GM21515 (cell line): ENCODE measurements around the gene RAD51B.
"Not testable (repeated sequence)": the region's sequence is repeated elsewhere in the genome, so short reads cannot be mapped to it uniquely, and the experiment has no call there.

ENCODE experiments used
- ATAC-seq: cut with Tn5 transposase; IDR thresholded peaks from one replicate; pipeline ENCODE4 v1.9.1; 2021; ENCODE audit not compliant: unreplicated experiment

The RAD51B gene

GRCh38 chr14:68653804-68654203 lies 834.2 kb downstream of the RAD51B start:
- no peak for ATAC-seq

GRCh38 chr14:68654471-68654941 lies 834.9 kb downstream of the RAD51B start:
- no peak for ATAC-seq

GRCh38 chr14:68655021-68655831 lies 835.6 kb downstream of the RAD51B start:
- ATAC-seq = no peak

- ATAC-seq = no peak
Measured at GRCh38 chr14:68655911-68656316, 836.3 kb downstream of the RAD51B start.

GRCh38 chr14:68656452-68656851 lies 836.9 kb downstream of the RAD51B start:
- no peak for ATAC-seq

- ATAC-seq = no peak
Measured at GRCh38 chr14:68657300-68658028, 837.9 kb downstream of the RAD51B start.

- no peak for ATAC-seq
Measured at GRCh38 chr14:68658029-68658509, 838.5 kb downstream of the RAD51B start.

GRCh38 chr14:68658943-68659931 lies 839.7 kb downstream of the RAD51B start:
- no peak for ATAC-seq

- no peak for ATAC-seq
Measured at GRCh38 chr14:68660495-68660894, 840.9 kb downstream of the RAD51B start.

- ATAC-seq = no peak
Measured at GRCh38 chr14:68661226-68662225, 841.9 kb downstream of the RAD51B start.

GRCh38 chr14:68662392-68662791 lies 842.8 kb downstream of the RAD51B start:
- no peak for ATAC-seq

GRCh38 chr14:68662826-68663225 lies 843.2 kb downstream of the RAD51B start:
- ATAC-seq = not testable (repeated sequence)

GRCh38 chr14:68663385-68664076 lies 844.0 kb downstream of the RAD51B start:
- ATAC-seq = peak; percentile 65

GRCh38 chr14:68664225-68664681 lies 844.7 kb downstream of the RAD51B start:
- no peak for ATAC-seq

GRCh38 chr14:68665131-68665530 lies 845.6 kb downstream of the RAD51B start:
- ATAC-seq = no peak

- no peak for ATAC-seq
Measured at GRCh38 chr14:68665792-68666204, 846.2 kb downstream of the RAD51B start.

- no peak for ATAC-seq
Measured at GRCh38 chr14:68666236-68666635, 846.7 kb downstream of the RAD51B start.

- no peak for ATAC-seq
Measured at GRCh38 chr14:68666899-68667298, 847.3 kb downstream of the RAD51B start.

- no peak for ATAC-seq
Measured at GRCh38 chr14:68667313-68667791, 847.8 kb downstream of the RAD51B start.
